NK-92 (cell line): Measurements from ENCODE around the gene MAB21L2.
"Not testable (repeated sequence)": the region's sequence is repeated elsewhere in the genome, so short reads cannot be mapped to it uniquely, and the experiment has no call there.

ENCODE experiments used
- DNase-seq: peaks from one replicate; lab custom pipeline; 2025; ENCODE audit not compliant: unreplicated experiment; lab: John Stamatoyannopoulos, UW

MAB21L2 gene

GRCh38 chr4:150582146-150582872 is at the start of gene MAB21L2:
Gene MAB21L2 (plus strand): TSS chr4:150582151. CDS start chr4:150583030, 879 bp downstream.
- DNase-seq, result no peak

DNA sequence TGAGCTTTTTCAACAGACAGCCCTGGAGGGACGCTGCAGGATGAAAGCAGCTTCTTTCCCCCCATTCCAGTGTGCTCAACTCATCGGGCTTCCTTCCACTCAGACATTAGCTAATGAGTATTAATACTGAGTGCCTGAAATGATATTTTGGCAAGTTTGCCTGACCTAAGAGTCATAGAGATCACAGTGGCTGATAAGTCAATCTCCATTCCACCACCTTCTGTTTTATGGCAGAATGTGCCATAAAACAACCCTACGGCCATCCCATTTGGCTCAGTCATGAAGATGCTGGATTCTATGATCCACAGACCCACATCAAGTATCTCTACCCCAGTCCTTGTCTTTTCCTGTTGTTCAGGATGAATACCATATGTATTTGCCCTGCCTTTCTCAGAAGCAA is 48.3 kb upstream of the MAB21L2 start:
- no peak for DNase-seq

DNA sequence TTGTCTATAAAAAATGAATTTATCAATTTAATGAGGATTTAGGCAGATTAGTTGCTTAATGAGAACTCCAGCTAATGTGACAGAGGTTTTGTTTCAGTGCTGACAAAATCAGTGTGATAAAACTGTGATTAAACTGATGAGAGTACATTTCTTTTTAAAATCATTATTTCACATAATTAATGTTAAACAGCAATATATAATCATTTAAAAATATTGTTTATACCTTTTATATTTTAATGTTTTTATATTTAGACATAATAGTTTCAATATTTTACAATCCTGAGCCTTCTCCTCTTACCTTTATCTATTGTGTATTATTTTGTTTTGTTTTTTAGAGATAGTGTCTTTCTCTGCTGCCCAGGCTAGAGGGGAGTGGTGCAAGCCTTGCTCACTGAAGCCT is 47.1 kb upstream of the MAB21L2 start:
- DNase-seq, result no peak

- DNase-seq, result not testable (repeated sequence)
Observed at GRCh38 chr4:150537911-150538310, 44.0 kb upstream of the MAB21L2 start.

DNA sequence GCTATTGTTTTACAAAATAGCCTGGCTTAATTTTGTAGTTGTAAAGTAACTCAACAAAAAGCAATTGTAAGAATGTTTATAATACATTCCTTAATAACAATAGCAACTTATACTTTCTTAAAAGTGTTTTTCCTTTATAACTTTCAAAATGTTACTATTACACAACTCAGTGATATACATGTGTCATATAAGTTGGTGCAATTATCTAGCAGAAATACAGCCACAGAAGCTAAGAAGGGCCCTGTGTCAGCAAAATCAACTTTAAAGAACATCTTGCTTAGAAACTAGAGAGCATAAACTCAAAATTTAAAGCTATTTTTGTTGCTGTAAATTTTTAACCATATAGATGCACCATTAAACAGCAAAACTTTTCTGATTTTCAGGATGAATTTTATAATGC is 41.4 kb upstream of the MAB21L2 start:
- DNase-seq, result no peak

DNA sequence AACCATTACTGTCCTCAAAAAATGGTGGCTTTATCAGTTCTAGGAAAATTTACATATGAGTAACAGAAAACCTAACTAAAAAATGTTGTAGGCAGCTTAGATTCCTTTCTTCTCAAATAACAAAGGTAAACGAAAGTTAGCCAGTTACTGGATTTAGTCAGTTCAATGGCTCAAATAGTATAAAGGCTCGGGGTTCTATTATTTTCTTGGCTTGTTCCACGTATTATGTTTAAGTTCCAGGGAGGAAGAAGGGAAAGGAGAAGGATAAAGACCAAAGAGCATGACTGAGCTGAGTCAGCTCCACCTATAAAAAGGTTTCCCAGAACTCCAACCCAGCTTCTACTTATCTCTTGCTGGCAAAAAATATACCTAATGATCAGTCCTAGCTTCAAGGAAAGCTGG is 41.0 kb upstream of the MAB21L2 start:
- DNase-seq, result no peak

GRCh38 chr4:150541681-150542080 is 40.3 kb upstream of the MAB21L2 start:
- no peak for DNase-seq

DNA sequence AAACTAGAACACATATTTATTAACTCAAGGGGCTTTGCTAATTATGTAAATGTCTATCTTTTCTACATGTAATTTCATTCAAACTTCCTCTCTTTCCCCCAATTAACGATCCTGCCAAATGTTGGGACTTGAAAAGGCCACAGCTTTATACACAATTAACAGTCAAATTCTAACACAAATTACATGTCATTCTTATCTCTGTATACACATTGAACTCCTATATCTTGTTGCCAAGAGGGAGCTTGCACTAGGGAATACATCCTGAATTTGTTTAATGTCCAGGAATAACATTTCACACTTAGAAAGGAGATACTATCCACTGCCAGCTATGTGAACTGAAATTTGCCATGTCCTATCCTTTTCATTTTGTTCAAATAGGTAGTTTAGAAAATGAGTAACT is 38.9 kb upstream of the MAB21L2 start:
- no peak for DNase-seq

GRCh38 chr4:150546286-150546685 is 35.7 kb upstream of the MAB21L2 start:
- DNase-seq, result no peak

GRCh38 chr4:150547154-150547838 is 34.7 kb upstream of the MAB21L2 start:
- no peak for DNase-seq

- DNase-seq, result not testable (repeated sequence)
Observed at GRCh38 chr4:150557811-150558210, 24.1 kb upstream of the MAB21L2 start.

DNA sequence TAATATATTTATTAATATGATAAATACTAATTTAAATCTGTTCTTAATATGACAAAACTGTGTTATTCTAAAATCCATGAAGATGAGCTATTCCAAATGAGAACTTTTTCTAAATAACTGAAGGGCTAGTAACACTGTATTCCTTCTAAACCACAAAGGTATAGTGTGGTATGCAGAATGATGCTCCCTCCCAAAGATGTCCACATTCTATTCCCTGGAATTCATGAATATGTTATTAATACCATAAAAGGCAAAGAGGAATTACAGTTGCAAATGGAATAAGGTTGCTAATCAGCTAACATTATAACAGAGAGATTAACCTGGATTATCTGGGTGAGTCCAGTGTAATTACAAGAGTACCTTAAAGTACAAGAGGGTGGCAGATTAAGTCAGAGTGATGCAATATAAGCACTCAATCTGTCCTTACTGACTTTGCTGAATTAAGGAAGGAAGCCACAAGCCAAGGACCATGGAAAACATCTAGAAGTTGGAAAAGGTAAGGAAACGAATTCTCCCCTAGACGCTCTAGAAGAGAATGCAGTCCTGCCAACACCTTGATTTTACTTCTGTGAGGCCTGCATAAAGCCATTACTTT is 20.7 kb upstream of the MAB21L2 start:
- DNase-seq, result no peak

GRCh38 chr4:150562250-150562649 is 19.7 kb upstream of the MAB21L2 start:
- DNase-seq, result no peak

DNA sequence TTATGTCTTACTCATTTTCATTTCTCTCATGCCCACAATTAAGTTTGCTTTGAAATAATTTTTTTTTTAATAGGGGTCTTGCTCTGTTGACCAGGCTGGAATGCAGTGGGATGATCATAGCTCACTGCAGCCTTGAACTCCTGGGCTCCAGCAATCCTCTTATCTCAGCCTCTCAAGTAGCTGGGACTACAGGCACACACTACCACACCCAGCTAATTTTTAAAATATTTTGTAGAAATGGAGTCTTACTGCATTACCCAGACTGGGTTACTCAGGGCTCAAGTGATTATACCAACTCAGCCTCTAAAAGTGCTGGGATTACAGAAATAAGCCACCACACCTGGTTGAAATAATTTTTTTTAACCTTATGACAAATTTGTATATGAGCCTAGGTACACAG is 19.2 kb upstream of the MAB21L2 start:
- no peak for DNase-seq

DNA sequence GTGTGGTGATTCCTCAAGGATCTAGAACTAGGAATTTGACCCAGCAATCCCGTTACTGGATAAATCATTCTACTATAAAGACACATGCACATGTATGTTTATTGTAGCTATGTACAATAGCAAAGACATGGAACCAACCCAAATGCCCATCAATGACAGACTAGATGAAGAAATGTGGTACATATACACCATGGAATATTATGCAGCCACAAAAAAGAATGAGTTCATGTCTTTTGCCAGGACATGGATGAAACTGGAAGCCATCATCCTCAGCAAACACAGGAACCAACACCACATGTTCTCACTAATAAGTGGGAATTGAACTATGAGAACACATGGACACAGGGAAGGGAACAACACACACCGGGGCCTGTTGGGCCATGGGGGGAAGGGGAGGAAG is 17.0 kb upstream of the MAB21L2 start:
- not testable (repeated sequence) for DNase-seq

GRCh38 chr4:150567070-150567469 is 14.9 kb upstream of the MAB21L2 start:
- DNase-seq, result no peak

- no peak for DNase-seq
Observed at GRCh38 chr4:150569384-150569987, 12.5 kb upstream of the MAB21L2 start.

DNA sequence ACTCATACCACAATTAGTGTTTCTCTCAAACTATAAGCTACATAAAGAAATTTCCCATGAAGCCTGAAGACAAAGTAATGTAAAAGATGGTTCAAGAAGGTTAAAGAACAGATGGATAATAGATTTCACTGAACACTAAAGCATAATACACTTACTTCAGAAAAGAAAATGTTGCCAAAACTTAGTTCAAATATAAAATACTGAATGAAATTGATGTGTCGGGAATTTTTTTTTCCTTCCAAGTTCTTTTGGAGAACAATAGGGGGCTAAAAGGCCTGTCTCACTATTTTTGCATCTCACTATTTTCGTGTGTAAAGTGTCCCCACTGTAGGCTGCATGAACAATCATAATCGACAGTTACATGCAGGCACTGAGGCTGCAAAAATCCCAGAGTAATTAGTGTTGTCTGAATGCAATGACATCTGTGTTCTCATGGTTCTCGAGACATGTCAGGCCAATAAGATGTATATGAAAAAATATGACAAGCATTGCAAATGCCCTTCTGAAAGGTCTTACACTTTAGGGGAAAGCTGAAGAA is 11.9 kb upstream of the MAB21L2 start:
- no peak for DNase-seq

DNA sequence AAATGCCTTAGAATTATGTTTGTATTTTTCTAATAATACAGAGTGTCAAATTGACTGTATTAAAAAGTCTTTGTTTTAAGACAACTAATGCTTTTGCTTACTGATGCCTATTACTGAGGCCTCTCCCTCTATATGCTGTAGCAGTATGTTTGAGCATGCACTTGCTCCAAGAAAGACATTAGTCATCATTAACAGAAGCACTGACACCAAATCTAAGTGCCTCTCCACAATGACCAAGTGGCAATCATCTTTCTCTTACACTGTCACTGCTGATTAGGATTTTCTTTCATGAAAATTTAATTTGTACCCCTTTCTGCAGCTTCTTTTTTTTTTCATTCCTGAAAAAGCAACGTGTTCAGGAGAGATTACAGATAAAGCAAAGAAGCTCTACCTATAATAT is 11.1 kb upstream of the MAB21L2 start:
- DNase-seq, result no peak

DNA sequence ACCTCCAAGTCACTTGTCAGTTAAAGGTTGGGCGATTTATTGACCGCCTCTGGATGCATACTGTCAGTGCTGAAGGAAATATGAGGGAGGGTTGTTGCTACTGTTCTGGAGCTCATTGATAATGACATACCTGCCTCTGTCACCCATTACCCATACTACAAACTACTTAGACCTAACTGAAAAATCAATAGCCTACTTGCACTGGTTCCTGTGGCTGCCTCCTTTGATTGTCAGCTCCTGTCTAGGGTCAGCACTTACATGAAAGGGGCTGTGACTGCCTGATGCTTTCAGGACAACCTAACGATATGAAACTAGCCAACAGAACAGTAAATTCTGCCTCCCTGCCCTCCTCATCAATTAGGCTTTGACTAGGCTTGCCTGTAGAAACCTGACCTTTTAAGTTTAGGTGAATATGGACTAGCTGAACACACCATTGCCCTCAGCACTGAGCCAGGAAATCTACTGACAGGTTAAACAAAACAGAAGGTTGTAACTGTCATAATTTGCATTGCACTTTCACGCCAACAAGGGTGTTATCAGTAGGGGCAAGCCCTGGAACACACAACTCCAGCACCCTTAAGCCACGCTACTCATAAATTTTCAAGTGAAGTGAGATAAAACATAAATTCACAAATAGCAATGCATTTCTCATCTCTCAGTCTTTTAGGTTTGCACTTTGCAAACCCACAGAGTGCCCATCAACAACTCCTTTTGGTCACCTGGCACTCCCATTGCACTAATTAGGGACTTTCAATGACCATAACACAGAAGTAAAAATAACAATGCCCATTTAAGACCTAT is 9.0 kb upstream of the MAB21L2 start:
- no peak for DNase-seq

DNA sequence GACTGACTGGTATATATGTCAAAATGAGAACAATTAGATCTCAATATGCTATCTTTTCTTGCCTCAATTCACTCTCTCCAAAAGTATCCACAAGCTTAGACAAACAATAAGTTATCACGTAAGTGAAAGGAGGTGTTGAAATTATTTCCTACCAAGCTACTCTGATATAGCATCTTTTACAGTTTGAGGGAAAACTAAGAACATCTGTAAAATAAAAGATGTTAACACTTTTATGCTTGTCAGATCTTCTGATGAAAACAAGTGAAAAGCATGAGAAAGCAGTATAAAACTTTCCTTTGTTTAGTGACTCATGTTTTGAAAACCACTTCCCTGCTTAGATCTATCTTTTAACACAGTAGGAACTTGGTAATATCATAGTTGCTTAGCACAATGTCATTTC is 8.4 kb upstream of the MAB21L2 start:
- no peak for DNase-seq
